H9 (cell line): ENCODE measurements around the gene TMEM63C. TPM values are rescaled to one million over a fixed set of nuclear protein-coding genes. Genes with fewer than 3 reads are reported as not detected.

Source experiments
- DNase-seq: peaks from one replicate; pipeline ENCODE4 v3.0.0-alpha.2; 2017
- H2AFZ ChIP-seq: one replicate; pipeline ENCODE4 v1.6.1; 2013; ENCODE audit warnings: mild to moderate bottlenecking, low read length, control low read depth, moderate library complexity
- H2AK5ac ChIP-seq: 2 replicates; pipeline ENCODE4 v1.6.1; 2013; ENCODE audit warnings: low read length, control low read depth, mixed read lengths; ENCODE audit not compliant: insufficient read length
- H2BK120ac ChIP-seq: one replicate; pipeline ENCODE4 v1.6.1; 2013; ENCODE audit warnings: low read depth, mild to moderate bottlenecking, low read length, control low read depth, inconsistent platforms; ENCODE audit not compliant: poor library complexity, severe bottlenecking
- H2BK12ac ChIP-seq: 2 replicates; pipeline ENCODE4 v1.6.1; 2013; ENCODE audit warnings: low read length, control low read depth, mixed read lengths, low read depth; ENCODE audit not compliant: insufficient read length
- H2BK15ac ChIP-seq: 2 replicates; pipeline ENCODE4 v1.6.1; 2013; ENCODE audit warnings: low read depth, low read length, control low read depth
- H2BK20ac ChIP-seq: one replicate; pipeline ENCODE4 v1.6.1; 2013; ENCODE audit warnings: low read depth, mild to moderate bottlenecking, low read length, control low read depth, inconsistent platforms; ENCODE audit not compliant: poor library complexity, severe bottlenecking
- H2BK5ac ChIP-seq: 2 replicates; pipeline ENCODE4 v1.6.1; 2013; ENCODE audit warnings: low read length, control low read depth, mixed read lengths; ENCODE audit not compliant: insufficient read length
- H3K14ac ChIP-seq: 2 replicates; pipeline ENCODE4 v1.6.1; 2013; ENCODE audit warnings: low read length, control low read depth; ENCODE audit not compliant: insufficient read depth
- H3K18ac ChIP-seq: 2 replicates; pipeline ENCODE4 v1.6.1; 2013; ENCODE audit warnings: low read depth, mild to moderate bottlenecking, mixed read lengths, low read length, control low read depth; ENCODE audit not compliant: insufficient read length
- H3K23ac ChIP-seq: 2 replicates; pipeline ENCODE4 v1.6.1; 2013; ENCODE audit warnings: low read length, control low read depth, mixed read lengths, low read depth; ENCODE audit not compliant: insufficient read length
- H3K23me2 ChIP-seq: 2 replicates; pipeline ENCODE4 v1.6.1; 2013; ENCODE audit warnings: low read depth, mild to moderate bottlenecking, mixed read lengths, low read length, control low read depth; ENCODE audit not compliant: insufficient read length, poor library complexity, severe bottlenecking
- H3K27ac ChIP-seq: 2 replicates; pipeline ENCODE4 v1.5.1; 2013; ENCODE audit warnings: low read length, control low read depth, mixed read lengths, low read depth; ENCODE audit not compliant: insufficient read length
- H3K27me3 ChIP-seq: 2 replicates; pipeline ENCODE4 v1.6.1; 2013; ENCODE audit warnings: low read length, control low read depth, inconsistent platforms; ENCODE audit not compliant: insufficient read depth
- H3K4ac ChIP-seq: 2 replicates; pipeline ENCODE4 v1.6.1; 2013; ENCODE audit warnings: low read depth, mild to moderate bottlenecking, control low read depth, inconsistent platforms, low read length, moderate library complexity
- H3K4me1 ChIP-seq: 2 replicates; pipeline ENCODE4 v1.6.1; 2013; ENCODE audit warnings: low read length, control low read depth, inconsistent platforms; ENCODE audit not compliant: insufficient read depth
- H3K4me2 ChIP-seq: 2 replicates; pipeline ENCODE4 v1.6.1; 2013; ENCODE audit warnings: low read length, control low read depth, mixed read lengths; ENCODE audit not compliant: insufficient read length, insufficient read depth
- H3K56ac ChIP-seq: 2 replicates; pipeline ENCODE4 v1.6.1; 2013; ENCODE audit warnings: low read depth, mild to moderate bottlenecking, mixed read lengths, low read length, control low read depth; ENCODE audit not compliant: insufficient read length
- H3K79me1 ChIP-seq: 2 replicates; pipeline ENCODE4 v1.6.1; 2013; ENCODE audit warnings: low read depth, mild to moderate bottlenecking, moderate library complexity, low read length, control low read depth, inconsistent platforms; ENCODE audit not compliant: insufficient read depth, poor library complexity, severe bottlenecking
- H3K79me2 ChIP-seq: 2 replicates; pipeline ENCODE4 v1.6.1; 2013; ENCODE audit warnings: low read length, control low read depth, inconsistent platforms; ENCODE audit not compliant: insufficient read depth
- H3K9ac ChIP-seq: 2 replicates; pipeline ENCODE4 v1.6.1; 2013; ENCODE audit warnings: low read length, control low read depth, mixed read lengths; ENCODE audit not compliant: insufficient read length; ENCODE audit errors: extremely low read depth
- H3K9me3 ChIP-seq: one replicate; pipeline ENCODE4 v1.6.1; 2013; ENCODE audit warnings: low read depth, low read length, inconsistent platforms; ENCODE audit not compliant: control insufficient read depth
- H3T11ph ChIP-seq: one replicate; pipeline ENCODE4 v1.6.1; 2013; ENCODE audit warnings: mild to moderate bottlenecking, low read length, control low read depth, inconsistent platforms
- H4K20me1 ChIP-seq: one replicate; pipeline ENCODE4 v1.6.1; 2013; ENCODE audit not compliant: control insufficient read depth, insufficient read length, insufficient read depth
- H4K5ac ChIP-seq: 2 replicates; pipeline ENCODE4 v1.6.1; 2013; ENCODE audit warnings: low read depth, mild to moderate bottlenecking, mixed read lengths, low read length, control low read depth; ENCODE audit not compliant: insufficient read length
- H4K8ac ChIP-seq: replicated peaks from 2 replicates; pipeline ENCODE4 v1.6.1; 2013; ENCODE audit warnings: low read length, control low read depth, mixed read lengths, low read depth; ENCODE audit not compliant: insufficient read length
- H4K91ac ChIP-seq: 2 replicates; pipeline ENCODE4 v1.6.1; 2013; ENCODE audit warnings: low read depth, mild to moderate bottlenecking, moderate library complexity, mixed read lengths, low read length, control low read depth; ENCODE audit not compliant: insufficient read length
- H3K27ac Mint-ChIP-seq, 3 experiments: 2 replicates in 2 of 3; 3 replicates in 1 of 3; pipeline ENCODE4 v1.8.0; 2020 to 2021; ENCODE audit warnings: mixed read lengths in 3 of 3, mild to moderate bottlenecking in 1 of 3, moderate library complexity in 1 of 3
- H3K27me3 Mint-ChIP-seq: 2 replicates; pipeline ENCODE4 v1.8.0; 2021; ENCODE audit warnings: low read depth, mild to moderate bottlenecking, moderate library complexity, mixed read lengths
- H3K36me3 Mint-ChIP-seq, 3 experiments: 2 replicates in 2 of 3; 3 replicates in 1 of 3; pipeline ENCODE4 v1.8.0; 2020 to 2021; ENCODE audit warnings: low read depth in 3 of 3, mixed read lengths in 3 of 3; ENCODE audit not compliant: insufficient read depth in 1 of 3
- H3K4me1 Mint-ChIP-seq, 2 experiments: 2 replicates each; pipeline ENCODE4 v1.8.0; 2020; ENCODE audit warnings: mixed read lengths in 2 of 2
- H3K4me3 Mint-ChIP-seq, 2 experiments: 2 replicates in 1 of 2; 3 replicates in 1 of 2; pipeline ENCODE4 v1.8.0; 2020 to 2021; ENCODE audit warnings: mild to moderate bottlenecking in 2 of 2, mixed read lengths in 2 of 2, moderate library complexity in 1 of 2
- H3K9me3 Mint-ChIP-seq, 2 experiments: 2 replicates in 1 of 2; 3 replicates in 1 of 2; pipeline ENCODE4 v1.8.0; 2020; ENCODE audit warnings: mild to moderate bottlenecking in 2 of 2, mixed read lengths in 2 of 2, moderate library complexity in 1 of 2
- CTCF ChIP-seq: fragments of 200-600 bp; sonication (generic); conservative IDR thresholded peaks from 3 replicates; pipeline ENCODE4 v1.8.0; 2021; ENCODE audit warnings: antibody characterized with exemption, mild to moderate bottlenecking
- WGBS: extraction: QIAGEN DNeasy Blood & Tissue Kit; methylation state at CpG from one replicate; pipeline ENCODE4 v1.1.7; 2013; ENCODE audit warnings: missing lambda C conversion rate, low lambda C conversion rate, mixed read lengths; ENCODE audit not compliant: insufficient read length; ENCODE audit errors: extremely low coverage; 5-methylcytosine and 5-hydroxymethylcytosine counted together
- total RNA-seq: library from RNA; stranded (reverse); gene quantifications from 2 replicates; pipeline ENCODE4 v1.2.1, GENCODE V29; 2021

TMEM63C gene
- total RNA-seq, 1 experiment from 2014 or later = 2.2 TPM

GRCh38 chr14:77140359-77141213 is 41.0 kb upstream of the TMEM63C start:
- no peak overlapping the region for H2AK5ac ChIP-seq
- H3K23ac ChIP-seq = no peak overlapping the region
- WGBS = no CpG with 5 or more reads among the region's 67 CpGs
- no peak overlapping the region for H2BK20ac ChIP-seq
- peaks cover 17% of the 10 kb centered on the region; the same call in 1 of the 2 replicates for H3K4me1 ChIP-seq
- no peak overlapping the region for H2BK15ac ChIP-seq
- H3K4me1 Mint-ChIP-seq = peaks cover 45 to 47% of the 10 kb centered on the region in 2 experiments
- H3K4ac ChIP-seq = no peak overlapping the region
- no peak overlapping the region for H2BK5ac ChIP-seq
- peak overlapping the region; percentile 52 for H3K9ac ChIP-seq
- H3K27ac Mint-ChIP-seq = no peak overlapping the region
- no peak overlapping the region for H2BK12ac ChIP-seq
- no peak overlapping the region for H3T11ph ChIP-seq
- TF ChIP-seq CTCF = no peak
- peaks cover 22% of the 10 kb centered on the region for H3K27me3 Mint-ChIP-seq
- H2BK120ac ChIP-seq = no peak overlapping the region
- no peaks in the 10 kb centered on the region for H4K20me1 ChIP-seq
- H3K79me1 ChIP-seq = no peaks in the 10 kb centered on the region
- no peaks in the 10 kb centered on the region for H3K9me3 ChIP-seq
- peaks cover 9 to 27% (median 26%) of the 10 kb centered on the region in 3 experiments for H3K36me3 Mint-ChIP-seq
- H3K9me3 Mint-ChIP-seq = no peaks in the 10 kb centered on the region
- peak overlapping the region; percentile 82 for H3K4me2 ChIP-seq
- H3K56ac ChIP-seq = no peak overlapping the region
- no peak for DNase-seq
- H3K27me3 ChIP-seq = no peaks in the 10 kb centered on the region
- no peak overlapping the region for H3K18ac ChIP-seq
- H4K8ac ChIP-seq = no peak overlapping the region
- peaks cover 2% of the 10 kb centered on the region; the same call in 1 of the 2 replicates for H3K79me2 ChIP-seq
- peak overlapping the region; percentile 64; the same call in 1 of the 2 replicates for H3K14ac ChIP-seq
- H4K5ac ChIP-seq = no peak overlapping the region
- H3K27ac ChIP-seq = no peak overlapping the region
- no peak overlapping the region for H4K91ac ChIP-seq
- H3K4me3 Mint-ChIP-seq = peak overlapping the region; percentile 77 to 95
- H3K23me2 ChIP-seq = peaks cover 29% of the 10 kb centered on the region
- no peak overlapping the region for H2AFZ ChIP-seq
